ENCODE results near the gene PUSL1.

DNA sequence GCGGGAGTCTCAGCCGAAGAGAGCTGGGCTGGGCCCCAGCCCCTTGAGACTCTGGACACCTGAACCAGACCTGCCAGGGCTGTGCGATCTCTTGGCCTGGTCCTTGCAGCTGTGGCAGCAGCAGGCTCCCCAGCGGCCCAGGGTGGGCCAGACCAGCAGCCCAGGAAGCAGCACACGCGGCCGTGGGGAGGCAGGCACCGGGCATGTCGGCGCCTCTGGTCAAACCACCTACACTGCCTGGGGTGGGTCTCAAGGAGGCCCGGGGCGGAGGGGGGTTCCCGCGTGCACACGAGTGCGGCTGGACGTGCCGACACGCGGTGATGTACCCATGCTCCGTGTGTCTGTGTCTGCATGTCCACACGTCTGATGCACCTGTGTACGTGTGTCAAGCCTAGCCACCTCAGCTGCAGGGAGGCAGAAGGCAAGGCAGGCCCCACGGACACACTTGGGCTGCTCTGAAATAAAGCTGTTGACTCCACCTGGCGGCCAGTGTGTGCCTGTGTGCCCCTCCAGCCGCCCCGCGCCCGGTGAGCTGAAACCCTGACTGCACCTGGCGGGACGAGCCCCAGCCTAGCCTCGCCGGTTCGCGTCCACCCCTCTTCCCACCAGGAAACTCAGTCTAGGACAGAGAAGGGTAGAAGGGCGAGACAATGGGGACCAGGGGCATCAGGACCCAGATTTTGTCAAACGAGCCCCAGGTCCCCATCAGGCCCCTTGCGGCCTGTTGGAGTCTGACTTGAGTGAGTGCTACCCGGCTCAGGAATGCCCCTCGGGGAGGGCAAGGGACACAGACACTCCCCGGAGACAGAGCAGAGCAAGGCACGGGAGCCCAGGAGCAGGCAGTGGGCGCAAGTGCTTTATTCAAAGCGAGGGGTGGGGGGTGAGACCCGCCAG, 16.6 kb upstream of the PUSL1 start:
- peak in 1 of 3 donors; percentile 47 for TF ChIP-seq POLR2AphosphoS5 (IDR thresholded peaks at IDR 0.05)
- TF ChIP-seq, protein P1, sequence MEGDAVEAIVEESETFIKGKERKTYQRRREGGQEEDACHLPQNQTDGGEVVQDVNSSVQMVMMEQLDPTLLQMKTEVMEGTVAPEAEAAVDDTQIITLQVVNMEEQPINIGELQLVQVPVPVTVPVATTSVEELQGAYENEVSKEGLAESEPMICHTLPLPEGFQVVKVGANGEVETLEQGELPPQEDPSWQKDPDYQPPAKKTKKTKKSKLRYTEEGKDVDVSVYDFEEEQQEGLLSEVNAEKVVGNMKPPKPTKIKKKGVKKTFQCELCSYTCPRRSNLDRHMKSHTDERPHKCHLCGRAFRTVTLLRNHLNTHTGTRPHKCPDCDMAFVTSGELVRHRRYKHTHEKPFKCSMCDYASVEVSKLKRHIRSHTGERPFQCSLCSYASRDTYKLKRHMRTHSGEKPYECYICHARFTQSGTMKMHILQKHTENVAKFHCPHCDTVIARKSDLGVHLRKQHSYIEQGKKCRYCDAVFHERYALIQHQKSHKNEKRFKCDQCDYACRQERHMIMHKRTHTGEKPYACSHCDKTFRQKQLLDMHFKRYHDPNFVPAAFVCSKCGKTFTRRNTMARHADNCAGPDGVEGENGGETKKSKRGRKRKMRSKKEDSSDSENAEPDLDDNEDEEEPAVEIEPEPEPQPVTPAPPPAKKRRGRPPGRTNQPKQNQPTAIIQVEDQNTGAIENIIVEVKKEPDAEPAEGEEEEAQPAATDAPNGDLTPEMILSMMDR (IDR thresholded peaks at IDR 0.05): peak in 5 of 7 experiments; percentile 61 to 78 (median 74)

All from stomach (tissue), 4 donors.